ENCODE results near the gene NRGN.

NRGN gene

GRCh38 chr11:124758355-124759265 lies 18.9 kb downstream of the NRGN start:
- Histone ChIP-seq H3K27me3 (ENCODE audit: control insufficient read depth, insufficient read depth, low read length) (no peaks in the 10 kb centered on the region), H3K36me3 (ENCODE audit: control insufficient read depth, insufficient read depth, low read length) (no peaks in the 10 kb centered on the region), H3K4me3 (ENCODE audit: low read depth, low read length) (no peak overlapping the region), H2AFZ (peak overlapping the region; percentile 50), H3K4me2 (ENCODE audit: low read length) (peak overlapping the region; percentile 30), H3K4me1 (peaks cover under 1% of the 10 kb centered on the region), H3K27ac (peak overlapping the region; percentile 54), H3K9me3 (ENCODE audit: control insufficient read depth, low read length) (no peaks in the 10 kb centered on the region), H3K9ac (no peak overlapping the region), H3K79me2 (no peaks in the 10 kb centered on the region)
- TF ChIP-seq CTCF (IDR thresholded peaks at IDR 0.05): peak; percentile 61

- H3K36me3 ChIP-seq (ENCODE audit: control insufficient read depth, insufficient read depth, low read length): no peaks in the 10 kb centered on the region
- H3K4me2 ChIP-seq (ENCODE audit: low read length): no peak overlapping the region
- peaks cover 6% of the 10 kb centered on the region for H3K4me1 ChIP-seq
- H3K27me3 ChIP-seq (ENCODE audit: control insufficient read depth, insufficient read depth, low read length): no peaks in the 10 kb centered on the region
- peak overlapping the region; percentile 57 for H3K4me3 ChIP-seq (ENCODE audit: low read depth, low read length)
- no peak overlapping the region for H2AFZ ChIP-seq
- peak overlapping the region; percentile 77 for H3K27ac ChIP-seq
- no peak for TF ChIP-seq CTCF (IDR thresholded peaks at IDR 0.05)
- H3K79me2 ChIP-seq: no peaks in the 10 kb centered on the region
- no peak overlapping the region for H3K9ac ChIP-seq
- no peaks in the 10 kb centered on the region for H3K9me3 ChIP-seq (ENCODE audit: control insufficient read depth, low read length)
These were observed 19.8 kb downstream of the NRGN start for GRCh38 chr11:124759266-124760204.

- H3K27me3 ChIP-seq (ENCODE audit: control insufficient read depth, insufficient read depth, low read length): no peaks in the 10 kb centered on the region
- no peak overlapping the region for H3K9ac ChIP-seq
- peak overlapping the region; percentile 55 for H3K4me2 ChIP-seq (ENCODE audit: low read length)
- peak overlapping the region; percentile 77 for H3K27ac ChIP-seq
- H2AFZ ChIP-seq: no peak overlapping the region
- no peak for TF ChIP-seq CTCF (IDR thresholded peaks at IDR 0.05)
- H3K9me3 ChIP-seq (ENCODE audit: control insufficient read depth, low read length): no peaks in the 10 kb centered on the region
- peak overlapping the region; percentile 57 for H3K4me3 ChIP-seq (ENCODE audit: low read depth, low read length)
- no peaks in the 10 kb centered on the region for H3K79me2 ChIP-seq
- peaks cover 6% of the 10 kb centered on the region for H3K4me1 ChIP-seq
- no peaks in the 10 kb centered on the region for H3K36me3 ChIP-seq (ENCODE audit: control insufficient read depth, insufficient read depth, low read length)
These were observed 20.5 kb downstream of the NRGN start for GRCh38 chr11:124760205-124760652.

- H2AFZ ChIP-seq: no peak overlapping the region
- H3K9me3 ChIP-seq (ENCODE audit: control insufficient read depth, low read length): no peaks in the 10 kb centered on the region
- H3K9ac ChIP-seq: no peak overlapping the region
- H3K36me3 ChIP-seq (ENCODE audit: control insufficient read depth, insufficient read depth, low read length): no peaks in the 10 kb centered on the region
- H3K27ac ChIP-seq: peak overlapping the region; percentile 77
- no peak for TF ChIP-seq CTCF (IDR thresholded peaks at IDR 0.05)
- H3K4me2 ChIP-seq (ENCODE audit: low read length): peak overlapping the region; percentile 55
- no peaks in the 10 kb centered on the region for H3K79me2 ChIP-seq
- H3K4me3 ChIP-seq (ENCODE audit: low read depth, low read length): peak overlapping the region; percentile 57
- no peaks in the 10 kb centered on the region for H3K27me3 ChIP-seq (ENCODE audit: control insufficient read depth, insufficient read depth, low read length)
- H3K4me1 ChIP-seq: peaks cover 6% of the 10 kb centered on the region
These were observed 21.1 kb downstream of the NRGN start for GRCh38 chr11:124760806-124761205.
